NCI-H2196 (cell line): ENCODE data around the gene TOM1L2.
"Not testable (repeated sequence)": the region's sequence is repeated elsewhere in the genome, so short reads cannot be mapped to it uniquely, and the experiment has no call there.

Source experiments
- DNase-seq: peaks from one replicate; lab custom pipeline; 2025; ENCODE audit not compliant: unreplicated experiment; lab: John Stamatoyannopoulos, UW

TOM1L2 gene

DNA sequence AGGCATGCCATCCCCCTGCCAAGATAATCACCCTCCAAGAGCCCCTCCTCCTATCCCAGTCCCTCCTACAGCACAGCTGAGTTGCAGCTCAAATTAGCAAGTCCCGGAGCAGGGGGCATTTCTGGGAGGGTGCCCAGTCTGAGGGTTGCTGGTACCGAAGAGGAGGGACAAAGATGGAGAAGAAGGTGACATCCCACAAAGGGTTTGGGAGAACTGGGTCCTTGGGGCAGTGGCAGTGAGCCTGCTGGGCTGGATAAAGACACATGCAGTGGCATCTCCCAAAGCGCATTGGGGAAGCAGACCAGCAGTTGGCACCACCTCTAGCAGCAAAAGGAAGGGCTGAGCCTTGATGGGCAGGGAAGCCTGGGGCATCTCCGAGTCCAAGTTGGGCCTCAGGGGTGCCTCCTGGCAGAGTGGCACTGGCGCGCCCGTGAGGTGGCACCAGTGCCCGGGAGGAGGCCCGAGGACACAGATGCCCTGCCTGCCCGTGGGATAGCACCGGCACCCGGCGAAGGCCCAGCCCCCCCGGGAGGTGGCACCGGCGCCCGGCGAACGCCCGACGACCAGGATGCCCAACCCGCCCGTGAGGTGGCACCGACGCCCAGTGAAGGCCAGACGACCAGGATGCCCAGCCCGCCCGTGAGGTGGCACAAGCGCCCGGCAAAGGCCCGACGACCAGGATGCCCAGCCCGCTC, 622 bp downstream of the TOM1L2 start:
- DNase-seq = no peak

DNA sequence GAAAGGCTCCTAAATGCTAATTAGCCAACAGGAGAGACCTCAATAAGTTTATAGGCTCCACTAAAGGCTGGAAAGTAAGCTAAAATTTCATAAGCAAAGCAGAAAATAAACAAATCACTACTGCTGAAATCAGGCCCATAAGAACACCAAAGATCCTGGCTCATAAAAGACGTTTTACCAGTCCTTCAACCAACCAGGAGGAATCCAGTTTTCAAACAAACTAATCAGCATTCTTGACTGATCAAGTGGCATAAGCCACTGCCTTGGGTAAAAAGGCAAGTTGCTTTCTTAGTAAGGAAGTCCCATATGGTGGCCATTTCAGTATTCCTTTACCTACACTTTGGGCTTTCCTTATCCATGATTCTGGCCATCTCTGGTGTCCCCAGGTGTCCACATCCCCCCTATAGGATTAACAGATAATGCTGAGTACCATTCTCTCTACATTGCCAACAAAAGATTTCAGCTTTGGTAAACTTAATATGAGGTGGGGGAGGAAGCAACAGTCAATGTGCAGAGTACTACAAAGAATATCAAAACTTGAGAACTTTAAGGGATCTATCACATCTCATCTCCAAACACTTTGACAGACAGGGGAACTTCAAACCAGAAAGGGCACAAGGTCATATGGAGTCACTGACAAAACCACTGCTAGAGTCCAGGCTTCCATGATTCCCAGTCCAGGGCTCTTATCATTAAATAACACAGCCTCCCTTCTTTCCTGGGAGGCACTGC, 1.3 kb downstream of the TOM1L2 start:
- DNase-seq = no peak

DNA sequence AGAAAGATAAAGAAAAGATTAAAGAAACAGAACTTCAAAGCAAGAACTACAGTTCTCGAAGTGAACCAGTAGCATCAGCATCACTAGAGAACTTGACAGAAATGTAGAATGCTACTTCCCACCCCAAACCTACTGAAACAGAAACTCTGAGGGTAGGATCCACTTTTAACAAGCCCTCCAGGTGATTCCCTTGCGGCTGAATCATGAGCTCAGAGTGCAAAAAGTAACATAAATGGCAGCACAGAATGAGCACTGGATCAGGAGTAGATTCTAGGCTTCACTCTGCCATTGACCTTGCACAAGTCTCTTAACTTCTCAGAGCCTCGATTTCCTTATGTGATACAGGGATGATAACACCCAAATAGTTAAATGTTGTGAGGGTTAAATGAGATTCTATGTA, 5.8 kb downstream of the TOM1L2 start:
- no peak for DNase-seq

DNA sequence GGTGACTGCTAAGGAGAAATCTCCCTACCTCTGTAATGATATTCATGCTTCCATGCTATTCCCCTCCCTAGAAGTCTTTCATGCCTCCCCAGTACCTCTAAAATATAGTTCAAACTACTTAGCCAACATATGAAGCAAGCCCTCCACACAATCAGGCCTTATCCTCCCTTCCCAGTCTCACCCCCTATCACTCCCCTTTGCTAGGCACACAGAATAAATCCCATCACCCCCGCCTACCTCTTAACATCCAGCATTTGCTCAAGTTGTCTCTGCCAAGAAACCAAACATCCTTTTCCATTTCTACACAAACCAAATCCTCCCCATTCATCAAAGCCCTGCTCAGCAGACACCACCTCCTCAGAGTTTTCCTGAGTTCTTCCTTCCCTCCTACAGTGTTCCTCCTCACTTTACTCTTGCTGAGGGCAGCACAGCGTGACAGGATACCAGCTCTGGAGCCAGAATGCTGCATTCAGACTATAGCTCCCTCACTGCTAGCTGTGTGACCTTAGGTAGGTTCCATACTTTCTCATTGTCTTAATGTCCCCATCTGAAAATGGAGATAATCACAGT, 7.0 kb downstream of the TOM1L2 start:
- no peak for DNase-seq

DNA sequence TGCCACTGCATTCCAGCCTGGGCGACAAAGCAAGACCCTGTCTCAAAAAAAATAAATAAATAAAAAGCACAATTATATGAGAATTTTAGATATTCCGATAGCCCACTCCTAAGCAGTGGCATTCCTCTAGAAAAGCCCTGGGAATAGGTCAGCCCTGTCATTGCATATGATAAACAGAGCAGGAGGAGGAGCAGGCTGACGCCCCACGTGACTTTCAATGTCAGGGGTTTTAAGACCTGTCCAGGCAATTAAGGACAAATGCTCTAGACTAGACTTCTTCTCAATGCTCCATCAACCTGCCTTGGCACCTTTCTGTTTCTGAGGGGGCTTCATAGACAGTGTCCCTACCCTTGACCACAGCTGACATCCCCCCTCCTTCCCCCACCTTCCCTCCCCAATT, 7.5 kb downstream of the TOM1L2 start:
- DNase-seq = no peak

DNA sequence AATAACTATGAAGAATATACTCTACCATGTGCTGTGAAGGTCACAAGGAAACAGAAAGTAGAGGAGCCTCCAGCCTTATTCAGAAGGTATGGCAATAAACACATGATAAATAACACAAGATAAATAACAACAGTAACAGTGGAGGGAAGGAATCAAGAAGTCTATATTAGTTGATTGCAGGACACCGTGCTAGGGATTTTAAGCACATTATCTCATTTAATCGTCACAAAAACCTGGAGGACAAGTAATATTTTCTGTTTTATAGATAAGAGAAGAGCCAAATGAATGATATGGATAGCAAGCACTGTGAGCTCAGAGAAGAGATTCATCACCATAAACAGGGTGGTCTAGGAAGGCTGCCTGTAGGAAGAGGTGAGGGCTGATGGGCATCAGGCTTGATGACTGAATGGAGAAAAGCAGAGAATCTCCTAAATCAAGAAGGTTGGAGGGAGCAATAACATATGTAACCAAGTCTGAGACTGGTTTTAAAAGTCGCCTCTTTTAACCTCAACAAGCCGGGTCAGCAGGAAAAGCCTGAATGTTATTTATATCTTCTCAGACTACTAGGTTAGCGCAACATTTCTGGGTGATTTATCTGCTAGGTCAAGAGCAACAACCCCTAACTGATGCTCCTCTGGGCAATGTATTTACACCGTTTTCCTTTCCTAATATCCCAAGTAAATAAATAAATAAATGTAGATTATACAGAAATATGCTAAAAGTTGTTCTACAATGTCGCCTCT, 8.3 kb downstream of the TOM1L2 start:
- no peak for DNase-seq

DNA sequence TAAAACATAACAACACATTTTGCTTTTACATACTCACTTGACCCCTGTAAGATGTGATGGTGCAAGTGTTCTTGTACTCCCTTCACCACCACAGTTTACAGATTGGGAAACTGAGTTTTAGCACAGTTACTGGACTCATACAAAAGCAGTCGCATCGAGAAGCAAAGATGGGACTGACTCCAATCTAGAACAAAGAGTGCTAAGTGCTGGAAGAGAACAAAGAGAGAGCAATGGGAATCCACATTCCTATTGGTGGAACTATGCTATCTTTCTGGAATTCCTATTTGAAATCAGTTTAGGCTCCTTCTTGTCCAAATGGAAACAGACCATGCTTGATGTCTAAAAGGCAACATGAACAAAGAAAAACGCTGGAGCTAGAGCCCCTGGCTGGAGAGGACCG, 9.1 kb downstream of the TOM1L2 start:
- no peak for DNase-seq

DNA sequence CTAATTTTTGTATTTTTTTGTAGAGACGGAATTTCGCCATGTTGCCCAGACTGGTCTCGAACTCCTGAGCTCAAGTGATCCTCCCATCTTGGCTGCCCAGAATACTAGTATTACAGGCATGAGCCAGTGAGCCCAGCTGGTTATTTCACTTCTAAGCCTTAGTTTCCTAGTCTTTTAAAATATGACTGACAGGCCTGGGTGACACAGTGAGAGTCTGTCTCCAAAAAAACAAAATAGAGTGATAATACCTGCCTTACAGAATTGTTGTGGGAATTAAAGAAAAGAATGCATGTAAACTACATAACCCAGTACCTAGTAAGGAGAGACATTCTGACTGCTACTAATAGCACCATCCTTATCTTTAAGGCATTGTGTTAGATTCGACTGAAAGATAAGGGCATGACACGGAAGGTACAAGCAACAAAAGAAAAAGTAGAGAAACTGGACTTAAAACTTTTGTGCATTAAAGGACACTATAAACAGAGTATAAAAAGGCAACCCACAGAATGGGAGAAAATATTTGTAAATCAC, 11.6 kb downstream of the TOM1L2 start:
- no peak for DNase-seq

DNA sequence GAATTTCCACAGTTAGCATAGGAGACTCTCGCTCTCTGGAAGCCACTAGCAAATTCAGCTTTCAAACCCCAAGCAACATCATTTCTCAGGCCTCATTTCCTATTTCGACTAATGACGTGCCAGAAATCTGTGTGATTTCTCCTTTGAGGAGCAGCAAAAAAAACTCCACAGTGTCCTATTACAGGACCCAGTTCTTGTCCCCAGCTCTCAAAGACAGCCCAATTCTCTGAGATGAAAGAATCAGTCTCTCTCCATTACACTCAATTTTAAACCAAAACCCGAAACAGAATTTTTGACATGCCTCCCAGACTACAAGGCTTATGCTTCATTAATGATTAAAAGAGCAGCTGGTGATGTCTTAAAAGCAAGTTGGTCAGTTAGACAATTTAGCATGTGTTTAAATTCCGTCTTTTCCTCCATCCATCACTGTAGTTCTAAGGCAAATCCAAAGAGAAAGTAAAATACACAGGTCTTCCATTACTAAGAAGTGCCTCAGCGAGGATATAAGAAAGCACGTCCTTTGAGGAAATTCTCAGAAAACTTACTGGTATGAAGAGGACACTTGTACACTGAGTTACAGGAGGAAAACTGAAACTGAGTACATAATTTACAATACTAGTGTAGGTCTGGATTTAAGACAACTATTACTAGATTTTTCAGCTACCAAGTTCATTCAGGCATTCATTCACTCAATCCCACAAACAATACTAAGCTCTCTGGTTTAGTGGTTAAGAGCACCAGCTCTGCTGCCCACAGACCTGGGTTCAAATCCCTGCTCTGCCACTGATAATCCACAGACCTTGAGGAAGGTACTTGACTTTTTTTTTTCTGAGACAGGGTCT, 12.5 kb downstream of the TOM1L2 start:
- DNase-seq = no peak

DNA sequence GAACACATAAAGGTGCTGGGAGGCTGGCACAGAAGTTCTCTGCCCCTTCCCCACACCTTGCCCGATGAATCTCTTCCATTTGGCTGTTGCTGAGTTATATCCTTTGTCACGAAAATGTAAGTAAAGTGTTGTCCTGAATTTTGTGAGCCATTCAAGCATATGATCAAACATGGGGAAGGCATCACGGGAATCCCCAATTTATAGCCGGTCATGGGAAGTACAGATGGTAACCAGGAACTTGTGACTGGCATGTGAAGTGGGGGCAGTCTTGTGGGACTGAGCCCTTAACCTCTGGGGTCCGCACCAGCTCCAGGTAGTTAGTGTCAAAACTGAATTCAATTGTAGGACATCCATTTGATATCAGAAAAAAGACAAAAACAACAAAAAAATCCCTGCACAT, 13.2 kb downstream of the TOM1L2 start:
- no peak for DNase-seq

DNA sequence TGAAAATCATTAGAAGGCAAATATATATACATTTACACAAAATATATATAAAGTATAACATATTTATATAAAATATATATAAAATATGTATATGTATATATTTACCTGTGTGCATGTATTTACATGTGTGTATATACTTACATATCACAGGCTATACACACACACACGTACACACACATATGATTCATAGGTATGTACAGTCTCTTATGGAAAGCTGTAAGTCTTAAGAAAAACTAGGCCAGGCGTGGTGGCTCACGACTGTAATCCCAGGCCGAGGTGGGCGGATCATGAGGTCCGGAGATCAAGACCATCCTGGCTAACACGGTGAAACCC, 14.7 kb downstream of the TOM1L2 start:
- DNase-seq = no peak

DNA sequence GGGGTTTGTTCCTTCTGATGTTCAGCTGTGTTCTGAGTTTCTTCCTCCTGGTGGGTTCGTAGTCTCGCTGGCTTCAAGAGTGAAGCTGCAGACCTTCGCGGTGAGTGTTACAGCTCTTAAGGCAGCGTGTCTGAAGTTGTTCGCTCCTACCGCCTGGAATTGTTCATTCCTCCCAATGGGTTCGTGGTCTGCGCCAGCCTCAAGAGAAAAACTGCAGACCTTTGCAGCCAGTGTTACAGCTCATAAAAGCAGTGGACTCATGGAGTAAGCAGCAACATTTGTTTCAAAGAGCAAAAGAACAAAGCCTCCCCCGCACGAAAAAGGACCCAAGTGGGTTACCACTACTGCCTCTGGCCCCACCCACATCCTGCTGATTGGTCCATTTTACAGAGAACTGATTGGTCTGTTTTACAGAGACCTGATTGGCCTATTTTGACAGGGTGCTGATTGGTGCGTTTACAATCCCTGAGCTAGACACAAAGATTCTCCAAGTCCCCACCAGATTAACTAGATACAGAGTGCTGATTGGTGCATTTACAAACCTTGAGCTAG, 16.3 kb downstream of the TOM1L2 start:
- not testable (repeated sequence) for DNase-seq

DNA sequence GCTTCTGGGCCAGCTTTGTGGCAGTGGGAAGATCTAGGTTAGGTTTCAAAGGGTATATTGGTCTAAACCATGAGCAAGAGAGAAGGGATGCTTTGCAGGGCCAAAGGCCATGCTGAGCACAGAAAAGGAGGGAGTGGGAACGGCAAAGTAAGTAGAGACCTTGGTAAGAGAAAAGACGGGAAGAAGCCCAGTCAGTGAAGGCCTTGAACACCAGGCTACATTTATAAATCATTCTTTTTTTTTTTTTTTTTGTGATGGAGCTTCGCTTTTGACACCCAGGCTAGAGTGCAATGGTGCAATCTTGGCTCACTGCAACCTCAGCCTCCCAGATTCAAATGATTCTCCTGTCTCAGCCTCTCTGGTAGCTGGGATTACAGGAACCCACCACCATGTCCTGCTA, 18.1 kb downstream of the TOM1L2 start:
- no peak for DNase-seq

DNA sequence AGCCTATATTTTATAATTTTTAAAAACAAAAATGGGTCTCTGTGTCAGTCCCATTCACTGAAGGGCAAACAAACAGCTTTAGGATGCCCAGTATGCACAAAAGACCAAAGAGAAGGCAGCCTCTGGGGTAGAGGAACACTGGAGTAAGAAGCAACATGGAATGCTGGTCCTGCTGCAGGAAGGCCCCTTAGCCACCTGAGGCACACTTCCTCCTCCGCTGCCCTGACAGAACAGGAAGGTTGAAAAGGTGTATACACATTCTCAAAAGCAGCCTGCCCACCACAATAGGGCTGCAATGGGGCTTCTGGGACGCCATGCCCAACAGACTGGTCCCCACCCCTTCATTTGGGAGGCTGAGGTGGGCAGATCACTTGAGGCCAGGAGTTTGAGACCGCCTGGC, 19.5 kb downstream of the TOM1L2 start:
- no peak for DNase-seq

DNA sequence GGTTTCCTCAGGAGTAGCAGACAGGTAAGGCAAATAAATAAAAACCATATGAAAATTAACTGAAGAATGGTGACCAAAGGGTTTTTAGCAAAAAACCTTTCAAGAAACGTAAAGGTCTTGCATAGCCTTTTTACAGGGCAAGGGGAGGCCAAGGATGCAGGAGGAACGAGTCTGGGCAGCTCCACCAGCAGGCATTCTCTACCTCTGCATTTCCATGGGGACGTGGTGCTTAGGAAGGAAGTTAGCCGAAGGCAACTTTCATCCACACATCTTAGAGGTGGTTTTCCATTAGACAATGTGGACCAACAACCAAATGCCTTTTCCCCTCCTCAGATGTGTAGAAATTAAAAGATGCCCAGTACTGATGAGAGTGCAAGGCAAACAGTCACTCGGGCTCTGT, 20.7 kb downstream of the TOM1L2 start:
- no peak for DNase-seq

DNA sequence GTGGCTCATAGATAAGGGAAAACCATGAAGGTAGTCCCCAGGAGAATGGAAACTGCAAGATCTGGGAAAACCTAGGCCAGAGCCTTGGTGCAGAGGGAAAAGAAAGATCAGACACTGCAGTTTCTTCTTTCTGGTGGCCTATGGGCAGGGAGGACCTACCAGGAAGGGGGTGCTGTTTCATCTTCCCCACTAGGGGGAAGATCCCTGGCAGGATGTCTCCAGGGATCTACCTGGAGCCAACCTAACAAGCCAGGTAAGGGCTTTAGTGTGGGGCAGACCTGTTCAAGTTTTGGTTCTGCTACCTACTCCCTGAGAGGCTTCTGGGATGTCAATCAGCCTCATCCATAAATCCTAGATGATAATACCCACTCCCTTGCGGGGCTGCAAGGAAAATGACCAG, 21.4 kb downstream of the TOM1L2 start:
- DNase-seq = no peak

DNA sequence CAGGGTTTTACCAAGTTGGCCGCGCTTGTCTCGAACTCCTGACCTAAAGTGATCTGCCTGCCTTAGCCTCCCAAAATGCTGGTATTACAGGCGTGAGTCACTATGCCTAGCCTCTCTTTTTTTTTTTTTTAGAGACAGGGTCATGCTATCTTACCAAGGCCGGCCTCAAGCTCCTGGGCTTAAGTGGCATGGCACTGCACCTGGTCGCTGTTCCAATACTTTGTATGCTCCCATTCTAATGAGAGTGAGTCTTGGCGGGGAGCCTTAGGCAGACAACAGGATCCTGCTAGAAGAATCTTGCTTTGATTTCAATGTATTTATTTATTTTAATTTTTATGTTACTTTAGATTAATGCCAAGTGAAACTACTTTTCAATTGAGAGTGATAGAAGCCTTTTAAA, 21.9 kb downstream of the TOM1L2 start:
- no peak for DNase-seq

DNA sequence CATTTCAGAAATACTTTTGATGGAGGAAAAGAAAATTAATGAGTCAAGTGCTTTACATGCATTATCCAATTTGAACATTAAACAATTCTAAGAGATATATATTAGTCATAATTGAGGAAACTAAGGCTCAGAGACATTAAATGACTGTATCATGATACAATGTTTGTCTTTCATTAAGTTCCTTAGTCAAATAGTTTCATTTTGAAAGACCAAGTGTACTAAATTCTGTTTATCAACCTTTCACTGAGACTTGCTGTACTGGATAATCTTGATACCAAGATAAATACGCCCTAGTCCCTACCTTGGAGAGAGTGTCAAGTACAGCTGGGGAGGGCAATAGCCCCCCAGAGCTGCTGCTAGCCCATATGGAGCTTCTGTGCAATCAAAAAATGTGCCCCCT, 24.2 kb downstream of the TOM1L2 start:
- DNase-seq = no peak

DNA sequence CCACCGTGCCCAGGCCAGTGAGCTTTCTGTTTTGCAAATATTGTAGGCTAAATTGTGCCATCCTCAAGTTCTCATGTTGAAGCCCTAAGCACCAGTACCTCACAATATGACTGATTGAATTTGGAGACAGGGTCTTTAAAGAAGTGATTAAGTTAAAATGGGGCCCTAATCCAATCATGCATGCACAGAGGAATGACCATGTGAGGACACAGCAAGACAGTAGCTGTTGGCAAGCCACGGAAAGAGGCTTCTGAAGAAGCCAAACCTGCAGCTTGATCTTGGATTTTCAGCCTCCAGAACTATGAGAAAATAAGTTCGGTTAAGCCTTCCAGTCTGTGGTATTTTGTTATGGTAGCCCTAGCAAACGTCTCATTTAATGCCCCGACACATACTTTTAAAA, 24.9 kb downstream of the TOM1L2 start:
- DNase-seq = no peak

DNA sequence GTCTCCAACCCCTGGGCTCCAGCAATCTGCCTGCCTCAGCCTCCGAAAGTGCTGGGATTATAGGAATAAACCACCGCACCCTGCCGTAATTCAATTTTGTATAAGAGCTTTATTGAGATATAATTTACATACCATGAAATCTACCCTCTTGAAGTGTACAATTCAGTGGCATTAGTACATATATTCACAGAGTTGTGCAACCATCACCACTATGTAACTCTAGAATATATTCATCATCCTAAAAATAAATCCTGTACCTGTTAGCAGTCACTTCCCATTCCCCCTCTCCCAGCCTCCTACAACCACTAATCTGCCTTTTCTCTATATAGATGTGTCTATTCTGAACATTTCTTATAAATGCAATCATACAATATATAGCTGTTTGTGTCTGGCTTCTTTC, 26.1 kb downstream of the TOM1L2 start:
- no peak for DNase-seq

DNA sequence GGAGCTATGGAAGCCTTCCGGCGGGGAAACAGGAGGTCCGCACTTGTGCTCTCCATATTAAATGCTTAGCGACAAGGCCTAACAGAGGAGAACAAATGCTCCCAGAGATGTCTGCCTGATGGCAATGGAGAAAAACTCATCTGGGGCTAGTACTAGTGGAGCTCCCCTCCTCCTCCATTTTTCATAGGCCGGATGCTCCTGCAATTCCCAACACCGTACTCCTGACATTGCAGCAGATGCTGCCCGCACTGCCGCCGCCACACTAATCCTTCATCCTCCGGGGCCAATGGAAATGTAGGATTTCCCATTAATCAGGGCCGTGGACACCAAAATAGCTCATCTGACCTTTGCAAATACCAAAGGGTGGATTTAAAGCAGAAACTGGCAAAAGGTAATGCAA, 27.5 kb downstream of the TOM1L2 start:
- DNase-seq = no peak
